ENCODE results near the gene IPPK.

Gene IPPK

DNA sequence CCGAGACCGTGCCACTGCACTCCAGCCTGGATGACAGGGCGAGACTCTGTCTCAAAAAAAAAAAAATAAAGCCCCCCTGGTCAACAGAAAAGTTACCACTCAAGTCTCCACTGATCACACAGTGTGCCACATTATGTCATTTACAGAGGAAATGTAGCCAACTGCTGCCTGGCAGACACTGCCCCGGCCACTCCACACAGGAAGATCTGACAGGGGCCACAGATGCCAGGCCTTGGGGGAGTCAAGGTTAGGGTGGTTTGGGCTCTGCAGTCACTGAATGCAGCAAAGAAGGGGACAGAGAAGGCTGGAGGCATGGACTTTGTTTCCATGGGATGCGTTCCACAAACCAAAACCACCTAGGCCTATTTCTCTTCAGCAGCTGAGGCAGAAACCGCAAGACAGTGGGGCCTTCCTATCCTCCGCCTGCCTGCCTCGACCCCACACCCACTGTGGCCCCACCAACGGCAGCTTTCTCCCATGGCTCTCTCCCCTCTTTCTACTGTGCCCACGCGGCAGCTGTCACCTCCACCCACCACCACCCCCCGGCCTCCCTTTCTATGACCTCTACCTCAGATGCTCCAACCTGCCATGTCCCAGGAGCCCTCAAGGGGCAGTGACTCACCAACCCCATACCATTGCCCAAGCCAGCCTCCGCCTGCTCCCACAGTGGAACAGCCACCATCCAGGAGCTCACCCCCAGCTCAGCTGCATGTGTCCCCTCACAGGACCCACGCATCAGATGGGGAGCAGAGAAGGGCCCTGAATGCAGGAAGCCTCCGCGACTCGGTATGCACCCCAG lies 12.4 kb downstream of the IPPK start:
- peaks cover 20% of the 10 kb centered on the region for H3K4me1 ChIP-seq (ENCODE audit: control insufficient read depth, insufficient read depth, low read length, unreplicated experiment)
- peaks cover 70% of the 10 kb centered on the region for H3K79me2 ChIP-seq (ENCODE audit: control insufficient read depth, insufficient read depth, low read length, unreplicated experiment)
- H2AFZ ChIP-seq (ENCODE audit: low read length, unreplicated experiment): no peak overlapping the region
- H3K4me3 ChIP-seq (ENCODE audit: low read depth, low read length): no peak overlapping the region
- peaks cover 12% of the 10 kb centered on the region; the same call in 1 of the 2 replicates for H3K36me3 ChIP-seq (ENCODE audit: insufficient read depth, low read length)
- no peaks in the 10 kb centered on the region for H3K27me3 ChIP-seq (ENCODE audit: insufficient read depth, low read length)
- H3K27ac ChIP-seq (ENCODE audit: low read depth, low read length): no peak overlapping the region

DNA sequence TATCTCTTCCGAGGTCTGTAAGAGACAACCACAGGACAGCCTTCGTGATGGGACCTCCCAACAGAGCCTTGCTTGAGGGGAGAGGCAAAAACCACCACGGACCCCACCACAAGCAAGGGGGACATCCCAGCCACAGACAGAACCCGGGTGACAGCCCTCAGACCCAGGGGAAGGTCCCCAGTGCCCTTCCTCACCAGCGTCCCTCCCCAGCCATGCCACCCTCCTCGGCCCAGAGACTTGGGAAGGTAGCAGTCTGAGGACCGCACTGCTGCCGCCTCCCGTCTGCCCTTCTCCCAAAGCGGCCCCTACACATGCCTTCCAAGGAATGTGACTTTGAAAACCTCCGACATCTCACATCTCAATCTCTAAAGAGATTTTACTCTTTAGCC lies 13.4 kb downstream of the IPPK start:
- peaks cover 16% of the 10 kb centered on the region for H3K4me1 ChIP-seq (ENCODE audit: control insufficient read depth, insufficient read depth, low read length, unreplicated experiment)
- H3K36me3 ChIP-seq (ENCODE audit: insufficient read depth, low read length): peaks cover 12% of the 10 kb centered on the region; the same call in 1 of the 2 replicates
- no peaks in the 10 kb centered on the region for H3K27me3 ChIP-seq (ENCODE audit: insufficient read depth, low read length)
- H2AFZ ChIP-seq (ENCODE audit: low read length, unreplicated experiment): no peak overlapping the region
- H3K27ac ChIP-seq (ENCODE audit: low read depth, low read length): no peak overlapping the region
- peaks cover 60% of the 10 kb centered on the region for H3K79me2 ChIP-seq (ENCODE audit: control insufficient read depth, insufficient read depth, low read length, unreplicated experiment)
- H3K4me3 ChIP-seq (ENCODE audit: low read depth, low read length): no peak overlapping the region

GRCh38 chr9:92655896-92656536 lies 13.9 kb downstream of the IPPK start:
- peaks cover 55% of the 10 kb centered on the region for H3K79me2 ChIP-seq (ENCODE audit: control insufficient read depth, insufficient read depth, low read length, unreplicated experiment)
- peaks cover 14% of the 10 kb centered on the region for H3K4me1 ChIP-seq (ENCODE audit: control insufficient read depth, insufficient read depth, low read length, unreplicated experiment)
- no peak overlapping the region for H3K27ac ChIP-seq (ENCODE audit: low read depth, low read length)

GRCh38 chr9:92655366-92655765 lies 14.6 kb downstream of the IPPK start:
- H3K79me2 ChIP-seq (ENCODE audit: control insufficient read depth, insufficient read depth, low read length, unreplicated experiment): peaks cover 50% of the 10 kb centered on the region
- H3K4me3 ChIP-seq (ENCODE audit: low read depth, low read length): no peak overlapping the region
- H3K36me3 ChIP-seq (ENCODE audit: insufficient read depth, low read length): peaks cover 17% of the 10 kb centered on the region; the same call in 1 of the 2 replicates
- no peak overlapping the region for H3K27ac ChIP-seq (ENCODE audit: low read depth, low read length)
- peaks cover 14% of the 10 kb centered on the region for H3K4me1 ChIP-seq (ENCODE audit: control insufficient read depth, insufficient read depth, low read length, unreplicated experiment)
- no peak overlapping the region for H2AFZ ChIP-seq (ENCODE audit: low read length, unreplicated experiment)
- H3K27me3 ChIP-seq (ENCODE audit: insufficient read depth, low read length): no peaks in the 10 kb centered on the region

More at GRCh38 chr9:92655896-92656536, 13.9 kb downstream of the IPPK start:
- H3K4me3 ChIP-seq (ENCODE audit: low read depth, low read length): no peak overlapping the region
- no peak overlapping the region for H2AFZ ChIP-seq (ENCODE audit: low read length, unreplicated experiment)
- peaks cover 14% of the 10 kb centered on the region; the same call in 1 of the 2 replicates for H3K36me3 ChIP-seq (ENCODE audit: insufficient read depth, low read length)
- H3K27me3 ChIP-seq (ENCODE audit: insufficient read depth, low read length): no peaks in the 10 kb centered on the region

GRCh38 chr9:92654481-92655301 lies 15.2 kb downstream of the IPPK start:
- H3K79me2 ChIP-seq (ENCODE audit: control insufficient read depth, insufficient read depth, low read length, unreplicated experiment): peaks cover 43% of the 10 kb centered on the region
- H2AFZ ChIP-seq (ENCODE audit: low read length, unreplicated experiment): no peak overlapping the region
- H3K4me3 ChIP-seq (ENCODE audit: low read depth, low read length): no peak overlapping the region
- H3K4me1 ChIP-seq (ENCODE audit: control insufficient read depth, insufficient read depth, low read length, unreplicated experiment): peaks cover 14% of the 10 kb centered on the region
- no peaks in the 10 kb centered on the region for H3K27me3 ChIP-seq (ENCODE audit: insufficient read depth, low read length)
- H3K36me3 ChIP-seq (ENCODE audit: insufficient read depth, low read length): peaks cover 19% of the 10 kb centered on the region; the same call in 1 of the 2 replicates
- no peak overlapping the region for H3K27ac ChIP-seq (ENCODE audit: low read depth, low read length)

- Histone ChIP-seq H3K36me3 (ENCODE audit: insufficient read depth, low read length) (peaks cover 11% of the 10 kb centered on the region; the same call in 1 of the 2 replicates), H3K4me3 (ENCODE audit: low read depth, low read length) (no peak overlapping the region), H3K79me2 (ENCODE audit: control insufficient read depth, insufficient read depth, low read length, unreplicated experiment) (peaks cover 26% of the 10 kb centered on the region), H2AFZ (ENCODE audit: low read length, unreplicated experiment) (no peak overlapping the region), H3K4me1 (ENCODE audit: control insufficient read depth, insufficient read depth, low read length, unreplicated experiment) (peaks cover 6% of the 10 kb centered on the region), H3K27me3 (ENCODE audit: insufficient read depth, low read length) (no peaks in the 10 kb centered on the region), H3K27ac (ENCODE audit: low read depth, low read length) (no peak overlapping the region)
Observed at GRCh38 chr9:92652461-92652860, 17.5 kb downstream of the IPPK start.

- Histone ChIP-seq H2AFZ (ENCODE audit: low read length, unreplicated experiment) (no peak overlapping the region), H3K27me3 (ENCODE audit: insufficient read depth, low read length) (no peaks in the 10 kb centered on the region), H3K27ac (ENCODE audit: low read depth, low read length) (no peak overlapping the region), H3K79me2 (ENCODE audit: control insufficient read depth, insufficient read depth, low read length, unreplicated experiment) (peaks cover 21% of the 10 kb centered on the region), H3K36me3 (ENCODE audit: insufficient read depth, low read length) (peaks cover 18% of the 10 kb centered on the region; the same call in 1 of the 2 replicates), H3K4me3 (ENCODE audit: low read depth, low read length) (no peak overlapping the region), H3K4me1 (ENCODE audit: control insufficient read depth, insufficient read depth, low read length, unreplicated experiment) (peaks cover 3% of the 10 kb centered on the region)
Observed at GRCh38 chr9:92650839-92651621, 18.9 kb downstream of the IPPK start.

GRCh38 chr9:92650296-92650695 lies 19.6 kb downstream of the IPPK start:
- Histone ChIP-seq H3K4me3 (ENCODE audit: low read depth, low read length) (no peak overlapping the region), H3K36me3 (ENCODE audit: insufficient read depth, low read length) (peaks cover 22% of the 10 kb centered on the region; the same call in 1 of the 2 replicates), H3K79me2 (ENCODE audit: control insufficient read depth, insufficient read depth, low read length, unreplicated experiment) (peaks cover 18% of the 10 kb centered on the region), H3K27ac (ENCODE audit: low read depth, low read length) (no peak overlapping the region), H2AFZ (ENCODE audit: low read length, unreplicated experiment) (no peak overlapping the region), H3K27me3 (ENCODE audit: insufficient read depth, low read length) (no peaks in the 10 kb centered on the region), H3K4me1 (ENCODE audit: control insufficient read depth, insufficient read depth, low read length, unreplicated experiment) (peaks cover 3% of the 10 kb centered on the region)

DNA sequence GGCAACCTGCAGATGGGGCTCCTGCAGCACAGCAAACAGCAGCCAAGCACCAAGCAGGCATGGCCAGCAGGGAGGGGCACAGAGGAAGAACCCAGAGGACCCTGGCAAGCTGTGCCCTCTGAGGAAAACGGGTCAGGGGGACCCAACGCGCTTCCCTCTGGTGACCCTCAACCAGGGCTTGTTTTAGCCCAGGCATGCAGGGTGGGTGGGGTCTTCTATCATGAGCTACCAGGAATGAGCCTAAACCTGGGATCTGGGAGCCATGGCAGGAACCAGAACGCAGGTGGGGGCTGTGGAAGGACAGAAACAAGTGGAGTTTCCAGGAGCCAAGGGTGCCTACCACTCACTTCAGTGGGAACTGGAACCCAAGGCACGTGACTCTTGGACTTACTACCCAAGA lies 20.9 kb downstream of the IPPK start:
- H3K79me2 ChIP-seq (ENCODE audit: control insufficient read depth, insufficient read depth, low read length, unreplicated experiment): peaks cover 7% of the 10 kb centered on the region
- no peaks in the 10 kb centered on the region for H3K4me1 ChIP-seq (ENCODE audit: control insufficient read depth, insufficient read depth, low read length, unreplicated experiment)
- H3K27me3 ChIP-seq (ENCODE audit: insufficient read depth, low read length): no peaks in the 10 kb centered on the region
- no peak overlapping the region for H3K4me3 ChIP-seq (ENCODE audit: low read depth, low read length)
- peaks cover 28% of the 10 kb centered on the region; the same call in 1 of the 2 replicates for H3K36me3 ChIP-seq (ENCODE audit: insufficient read depth, low read length)
- no peak overlapping the region for H3K27ac ChIP-seq (ENCODE audit: low read depth, low read length)
- no peak overlapping the region for H2AFZ ChIP-seq (ENCODE audit: low read length, unreplicated experiment)
